GM21723 (cell line): ENCODE measurements around the gene ZDHHC16.
"Not testable (repeated sequence)": the region's sequence is repeated elsewhere in the genome, so short reads cannot be mapped to it uniquely, and the experiment has no call there.

Experiments
- ATAC-seq: cut with Tn5 transposase; IDR thresholded peaks from one replicate; pipeline ENCODE4 v1.9.1; 2021; ENCODE audit warnings: mild to moderate bottlenecking, moderate library complexity; ENCODE audit not compliant: unreplicated experiment

The ZDHHC16 gene

DNA sequence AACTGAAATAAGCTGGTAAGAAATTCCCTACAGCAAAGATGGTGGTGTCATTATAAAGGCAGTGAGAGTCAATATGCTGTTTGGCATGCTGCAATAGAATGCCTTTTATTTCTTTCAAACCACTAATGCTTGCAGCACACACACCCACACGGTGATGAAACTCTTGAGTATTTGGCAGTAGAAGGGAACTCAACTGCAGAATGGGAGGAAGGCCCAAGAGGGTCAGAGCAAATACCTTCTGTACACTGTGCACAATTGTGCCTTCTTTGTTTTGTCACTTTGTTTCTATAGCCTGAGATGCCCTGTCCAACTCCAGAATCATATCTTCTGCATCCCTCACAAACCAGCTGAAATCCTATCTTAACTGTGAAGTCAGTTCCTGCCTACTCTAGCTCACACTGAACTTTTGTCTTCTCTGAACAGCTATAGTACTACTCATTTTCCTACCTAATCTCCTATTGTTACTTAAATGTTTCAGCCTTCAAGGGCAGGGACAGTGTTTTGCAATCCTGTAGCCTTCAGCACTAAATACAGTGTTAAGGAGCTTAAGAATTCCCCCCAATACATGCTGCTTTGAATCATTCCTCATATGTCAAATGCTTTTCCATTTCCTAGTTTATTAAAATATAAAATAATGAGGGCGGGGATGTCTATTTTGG is 30.1 kb downstream of the ZDHHC16 start:
- no peak for ATAC-seq

DNA sequence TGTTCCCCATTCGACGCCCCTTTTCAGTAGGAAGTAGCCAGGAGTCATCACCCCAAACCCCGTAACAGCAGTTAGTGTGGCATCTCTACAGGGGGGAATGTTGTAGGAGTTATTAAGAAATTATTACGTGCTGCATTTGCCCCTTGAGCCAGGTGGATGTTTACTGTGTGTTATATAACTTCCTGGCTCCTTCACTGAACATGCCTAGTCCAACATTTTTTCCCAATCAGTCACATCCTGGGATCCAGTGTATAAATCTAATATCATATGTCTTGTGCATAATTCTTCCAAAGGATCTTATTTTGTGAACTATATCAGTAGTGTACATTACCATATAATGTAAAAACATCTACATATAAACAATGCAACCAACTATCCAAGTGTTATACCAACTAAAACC is 33.4 kb downstream of the ZDHHC16 start:
- not testable (repeated sequence) for ATAC-seq

GRCh38 chr10:97479939-97480338 is 34.0 kb downstream of the ZDHHC16 start:
- no peak for ATAC-seq

DNA sequence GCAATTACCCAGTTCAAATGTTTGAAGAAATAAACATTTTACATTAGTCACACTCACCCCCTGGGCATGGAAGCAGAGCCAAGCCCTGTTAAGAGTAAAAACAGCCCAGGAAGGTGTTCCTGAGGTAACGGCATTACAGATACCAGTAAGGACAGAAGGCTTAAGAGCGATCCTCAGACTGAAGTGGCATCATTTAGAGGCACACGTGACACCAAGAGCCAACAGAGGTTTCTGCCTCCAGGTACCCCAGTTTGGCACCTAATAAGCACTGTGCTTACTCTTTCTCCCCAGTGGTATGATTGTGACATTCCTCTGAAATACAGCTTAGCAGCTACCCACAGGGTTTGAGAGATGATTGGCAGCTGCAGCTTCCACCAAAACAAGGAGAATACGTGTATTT is 35.1 kb downstream of the ZDHHC16 start:
- no peak for ATAC-seq

GRCh38 chr10:97482381-97482780 is 36.4 kb downstream of the ZDHHC16 start:
- ATAC-seq, result no peak

GRCh38 chr10:97483506-97483905 is 37.5 kb downstream of the ZDHHC16 start:
- ATAC-seq, result no peak

DNA sequence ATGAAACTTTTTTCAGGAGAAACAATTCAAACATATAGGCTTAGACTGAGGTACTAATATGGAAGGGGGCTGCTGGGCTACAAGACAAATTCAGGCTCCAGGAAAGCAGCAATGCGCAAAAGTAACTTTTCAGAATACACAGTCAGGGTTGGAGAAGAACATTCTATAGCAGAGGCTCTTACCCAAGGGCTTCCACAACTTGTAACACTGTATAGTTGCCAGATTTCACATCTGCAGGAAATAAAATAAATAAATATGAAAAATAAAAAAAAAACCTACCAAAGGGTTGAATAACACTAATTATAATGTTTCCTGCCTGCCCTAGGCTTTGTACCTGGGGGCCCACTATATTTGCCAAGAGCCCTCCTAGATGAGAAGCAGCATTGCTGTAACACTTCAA is 37.9 kb downstream of the ZDHHC16 start:
- no peak for ATAC-seq

DNA sequence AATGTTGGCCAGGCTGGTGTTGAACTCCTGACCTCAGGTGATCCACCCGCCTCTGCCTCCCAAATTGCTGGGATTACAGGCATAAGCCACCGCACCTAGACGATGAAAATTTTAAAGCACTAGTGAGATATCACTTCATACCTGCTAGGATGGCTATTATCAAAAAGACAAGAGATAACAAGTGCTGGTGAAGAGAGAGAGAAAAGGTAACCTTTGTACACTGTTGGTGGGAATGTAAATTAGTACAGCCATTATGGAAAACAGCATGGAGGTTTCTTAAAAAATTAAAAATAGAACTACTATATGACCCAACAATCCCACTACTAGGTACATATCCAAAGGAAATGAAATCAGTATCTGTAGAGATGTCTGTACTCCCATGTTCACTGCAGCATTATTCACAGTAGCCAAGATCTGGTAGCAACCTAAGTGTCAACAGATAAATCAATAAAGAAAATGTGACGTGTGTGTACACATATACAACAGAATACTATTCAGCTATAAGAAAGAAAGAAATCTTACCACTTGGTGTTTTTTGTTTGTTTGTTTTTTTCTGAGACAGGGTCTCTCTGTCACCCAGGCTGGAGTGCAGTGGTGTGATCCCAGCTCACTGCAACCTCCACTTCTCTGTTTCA is 39.8 kb downstream of the ZDHHC16 start:
- ATAC-seq, result no peak

DNA sequence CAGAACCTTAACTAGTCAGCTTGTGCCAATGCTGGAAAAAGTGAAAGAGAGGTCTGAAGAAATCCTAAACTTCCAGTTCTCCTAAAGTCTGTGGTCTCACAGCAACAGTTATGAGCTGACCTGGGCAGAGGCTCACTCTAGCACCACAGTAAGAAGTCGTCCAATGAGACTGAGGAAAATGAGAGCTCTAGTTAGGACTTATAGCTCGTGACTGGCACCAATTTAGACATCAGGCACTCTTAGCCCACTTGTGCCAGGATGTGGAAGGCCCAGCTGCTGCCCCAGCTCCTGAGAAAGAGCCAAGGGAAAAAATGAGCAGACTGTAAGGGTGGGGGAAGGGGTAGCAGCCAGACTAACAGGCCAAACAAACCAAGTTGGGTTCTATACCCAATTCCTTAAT is 44.6 kb downstream of the ZDHHC16 start:
- no peak for ATAC-seq

DNA sequence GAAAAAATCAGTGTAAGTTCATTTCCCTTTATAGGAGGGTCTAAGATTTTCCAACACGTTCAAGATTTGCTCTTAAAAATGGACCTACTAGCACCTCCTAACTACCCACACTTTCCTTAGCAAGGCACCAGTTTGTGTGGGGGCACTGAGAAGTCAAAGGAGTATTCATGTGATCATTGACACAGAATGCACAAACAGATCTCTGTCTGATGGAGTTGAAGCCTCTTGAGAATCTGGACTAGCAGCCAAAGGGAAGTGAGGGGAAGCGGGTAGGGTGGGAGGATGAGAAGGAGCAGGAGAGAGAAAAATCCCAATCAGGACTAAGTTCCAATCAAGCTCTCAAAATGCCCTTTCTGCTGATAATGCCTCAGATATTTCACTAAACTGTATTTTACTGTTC is 48.2 kb downstream of the ZDHHC16 start:
- ATAC-seq, result no peak

GRCh38 chr10:97494863-97495506 is 49.0 kb downstream of the ZDHHC16 start:
- ATAC-seq, result no peak

- peak; percentile 46 for ATAC-seq
These were observed 51.6 kb downstream of the ZDHHC16 start for GRCh38 chr10:97497572-97498075.

DNA sequence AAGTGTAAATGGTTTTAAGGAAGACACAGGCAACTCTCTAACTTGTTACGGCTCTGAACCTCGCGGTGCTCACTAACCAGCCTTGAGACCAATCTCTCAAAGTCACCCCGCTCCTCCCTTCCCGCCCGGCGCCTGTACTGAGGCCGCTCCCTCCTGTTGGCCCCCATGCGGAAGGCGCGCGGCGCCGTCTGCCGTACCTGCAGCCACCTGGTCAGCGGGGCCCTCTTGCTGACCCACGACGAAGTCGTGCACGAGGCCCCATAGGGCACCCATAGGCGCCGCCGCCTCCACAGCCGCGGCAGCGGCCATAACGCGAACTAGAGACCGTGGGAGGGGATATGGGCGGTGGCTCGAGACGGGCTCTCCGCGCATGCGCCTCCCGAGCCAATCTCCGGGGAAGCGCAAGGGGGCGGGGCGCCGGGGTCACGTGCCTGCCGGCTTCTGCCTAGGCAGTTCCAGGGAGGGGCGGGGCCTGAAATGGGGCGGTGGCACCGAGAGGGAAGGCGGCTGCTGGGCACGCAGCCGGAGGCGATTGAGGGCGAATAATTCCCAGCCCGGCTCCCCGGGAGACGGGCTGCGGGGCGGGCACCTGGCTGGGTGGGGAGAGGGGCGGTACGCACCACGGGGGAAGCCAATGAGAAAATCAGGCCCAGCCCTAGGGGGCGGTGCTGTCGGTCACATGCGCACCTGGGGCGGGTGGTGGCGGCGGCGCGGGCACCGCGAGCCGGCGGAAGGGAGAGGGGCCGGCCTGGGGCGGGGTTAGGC is 52.3 kb downstream of the ZDHHC16 start, which contains the start of gene MMS19:
Gene MMS19 (minus strand): TSS at position 347 of the 765 bp plus-strand sequence. CDS start 38 bp downstream, at position 309.
- ATAC-seq, result peak; percentile 89

- peak; percentile 6 for ATAC-seq
These were observed 53.0 kb downstream of the ZDHHC16 start, which contains the start of gene UBTD1 for GRCh38 chr10:97498841-97499560. Gene UBTD1, plus strand, starts transcription at chr10:97498924. Its CDS starts 280 bp downstream, at chr10:97499204.

DNA sequence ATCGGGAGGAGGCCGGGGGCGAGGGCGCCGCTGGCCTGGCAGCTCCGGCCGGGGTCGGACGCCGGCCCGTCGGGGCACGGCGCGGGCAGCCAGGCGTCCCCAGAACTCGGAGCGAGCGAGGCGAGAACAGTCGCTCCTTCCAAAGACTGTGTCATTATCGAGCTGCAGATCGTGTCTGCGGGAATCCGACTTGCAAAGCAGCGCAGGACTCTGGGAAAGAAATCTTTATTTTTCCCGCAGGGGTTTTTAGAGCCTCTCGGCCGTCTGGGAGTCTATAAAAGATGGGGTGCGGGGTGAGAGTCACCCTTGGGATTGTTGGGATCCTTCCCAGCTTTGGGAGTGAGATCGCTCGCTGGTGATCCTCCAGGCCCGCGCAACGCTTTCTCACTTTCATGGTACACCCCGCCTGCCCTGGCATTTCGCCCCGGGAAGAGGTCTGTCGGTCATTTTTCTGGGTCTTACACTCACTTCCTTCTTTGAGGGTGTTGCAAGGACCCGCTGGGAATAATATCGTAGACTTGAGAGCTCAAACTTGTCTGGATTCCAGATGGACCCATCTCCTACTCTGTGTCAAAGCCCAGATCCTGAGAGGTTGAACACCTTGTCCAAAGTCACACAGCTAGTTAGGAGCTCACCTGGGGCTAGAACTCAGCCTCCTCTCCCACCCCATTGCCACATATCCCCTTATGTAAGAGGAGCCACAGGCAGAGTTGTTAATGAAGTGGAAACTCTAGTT is 53.8 kb downstream of the ZDHHC16 start:
- no peak for ATAC-seq

DNA sequence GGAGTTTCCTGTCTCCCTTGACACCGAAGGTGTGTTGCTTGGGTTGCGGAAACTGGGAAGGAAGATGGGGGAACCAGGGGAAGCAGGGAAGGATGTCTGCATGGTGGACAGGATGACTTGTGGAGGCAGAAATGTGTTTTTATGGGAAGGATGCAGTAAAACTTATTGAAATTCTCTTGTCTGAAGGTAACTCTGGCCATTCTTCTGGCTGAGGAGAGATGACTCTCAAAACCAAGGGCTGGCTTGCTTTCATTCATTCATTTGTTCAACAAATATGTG is 54.3 kb downstream of the ZDHHC16 start:
- ATAC-seq, result no peak

DNA sequence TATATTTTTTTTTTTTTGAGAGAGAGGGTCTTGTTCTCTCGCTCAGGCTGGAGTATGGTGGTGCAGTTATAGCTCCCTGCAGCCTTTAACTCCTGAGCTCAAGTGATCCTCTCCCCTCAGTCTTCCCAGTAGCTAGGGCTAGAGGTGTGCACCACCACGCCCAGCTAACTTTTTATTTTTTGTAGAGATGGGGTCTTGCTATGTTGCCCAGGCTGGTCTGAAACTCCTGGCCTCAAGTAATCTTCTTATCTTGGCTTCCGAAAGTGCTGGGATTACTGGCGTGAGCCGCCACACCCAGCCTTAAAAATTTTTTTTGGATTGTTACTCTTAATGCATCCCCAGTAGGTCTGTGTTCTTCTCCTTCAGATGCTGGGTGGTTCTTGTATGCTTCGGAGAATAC is 56.9 kb downstream of the ZDHHC16 start:
- ATAC-seq, result no peak

- no peak for ATAC-seq
These were observed 57.4 kb downstream of the ZDHHC16 start for GRCh38 chr10:97503406-97503805.

- ATAC-seq, result no peak
These were observed 59.2 kb downstream of the ZDHHC16 start for GRCh38 chr10:97505152-97505551.
